ENCODE results near the gene SH3BP5L.

Gene SH3BP5L

DNA sequence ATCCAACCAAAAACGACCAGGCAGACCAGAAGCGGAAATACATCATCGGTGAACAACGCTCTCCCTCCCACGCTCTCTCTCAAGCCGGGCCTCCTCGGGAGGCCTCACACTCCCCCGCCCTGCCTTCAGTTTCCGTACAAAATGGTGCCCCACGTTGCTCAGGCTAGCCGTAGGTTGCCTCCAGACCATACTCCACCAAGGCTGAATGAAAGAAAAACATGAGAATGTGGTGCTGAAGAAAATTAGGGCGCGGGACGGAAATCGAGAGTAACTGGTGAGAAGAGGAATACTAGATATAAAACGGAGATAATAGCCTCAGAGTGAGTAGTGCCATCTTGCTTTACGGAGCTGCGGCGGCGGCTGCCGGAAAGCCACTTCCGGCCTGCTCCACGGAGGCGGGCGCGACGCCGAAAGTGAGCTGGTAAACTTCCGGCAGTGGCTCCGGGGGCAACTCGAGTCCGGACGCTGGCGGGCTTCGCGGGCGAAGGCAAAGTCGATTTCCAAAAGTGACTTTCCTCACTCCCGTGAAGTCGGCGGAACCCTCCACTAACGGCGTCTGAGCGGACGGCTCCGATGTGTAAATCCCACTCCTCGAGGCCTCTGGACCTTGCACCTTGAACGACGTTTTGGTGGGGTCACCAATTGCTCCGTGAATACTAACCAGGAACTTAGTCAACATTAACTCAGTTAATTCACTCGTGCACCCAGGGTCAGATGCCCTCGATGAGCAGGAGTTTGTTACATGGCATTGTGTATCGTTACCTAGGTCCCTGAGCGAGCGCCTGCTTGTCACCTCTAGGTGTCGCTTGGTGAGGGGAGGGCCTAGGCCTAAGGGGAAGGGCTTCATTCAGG lies at the start of gene SH3BP5L:
TSS of gene SH3BP5L (minus strand) at position 7 of the 852 bp plus-strand sequence. CDS start 980 bp downstream, outside the sequence.
- TF ChIP-seq GATA2 (IDR thresholded peaks at IDR 0.05; ENCODE audit: low read depth, low read length) (no peak), GATA3 (IDR thresholded peaks at IDR 0.05; ENCODE audit: low read depth, low read length) (no peak)

DNA sequence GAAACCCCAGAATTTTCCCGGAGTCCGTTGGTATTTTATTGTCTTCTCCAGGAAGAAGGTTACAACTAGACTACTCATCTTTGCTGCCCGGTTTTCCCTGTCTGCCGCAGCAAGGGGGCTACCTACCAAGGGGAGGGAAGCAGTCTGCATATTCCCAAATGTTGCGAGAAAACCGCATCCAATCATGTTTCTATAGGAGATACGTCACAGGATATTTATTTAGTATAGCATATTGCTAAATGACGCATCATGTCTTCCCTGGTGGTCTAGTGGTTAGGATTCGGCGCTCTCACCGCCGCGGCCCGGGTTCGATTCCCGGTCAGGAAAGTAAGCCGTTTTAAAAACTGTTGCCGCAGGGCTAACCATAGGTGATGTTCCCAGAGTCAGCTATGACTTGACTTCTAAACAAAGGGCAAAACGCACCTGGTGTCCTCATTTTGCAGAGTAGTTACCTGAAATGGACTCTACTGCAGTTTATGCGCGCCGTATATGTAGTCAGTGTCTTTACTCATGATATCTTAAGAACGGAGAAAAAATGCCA lies 48.3 kb upstream of the SH3BP5L start:
- no peak for TF ChIP-seq GATA2 (IDR thresholded peaks at IDR 0.05; ENCODE audit: low read depth, low read length)
- no peak for TF ChIP-seq GATA3 (IDR thresholded peaks at IDR 0.05; ENCODE audit: low read depth, low read length)

DNA sequence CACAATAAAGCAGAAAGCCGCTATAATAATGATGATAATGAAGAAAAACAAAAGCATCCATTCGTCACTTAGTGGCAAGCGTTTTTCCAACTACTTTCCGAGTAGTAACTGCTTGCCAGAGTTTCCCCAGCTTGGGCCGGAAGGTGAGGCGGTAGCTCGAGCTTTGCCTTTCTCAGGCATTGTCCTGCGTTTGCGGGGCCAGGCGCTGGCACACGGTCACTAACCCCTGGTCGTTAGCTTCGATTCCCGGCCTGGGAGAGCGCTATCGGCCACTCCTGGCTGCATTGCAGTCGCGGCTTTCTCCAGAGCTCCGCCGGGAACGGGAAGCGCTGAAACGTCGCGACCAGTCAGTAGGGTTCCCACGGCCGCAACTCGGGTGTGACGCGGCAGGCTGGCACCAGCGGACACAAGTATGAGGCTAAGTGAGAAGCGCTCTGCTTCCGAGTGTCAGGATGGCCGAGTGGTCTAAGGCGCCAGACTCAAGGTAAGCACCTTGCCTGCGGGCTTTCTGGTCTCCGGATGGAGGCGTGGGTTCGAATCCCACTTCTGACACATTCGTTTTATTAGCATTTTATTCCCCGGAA lies 47.8 kb upstream of the SH3BP5L start:
- TF ChIP-seq GATA3 (IDR thresholded peaks at IDR 0.05; ENCODE audit: low read depth, low read length) (no peak), GATA2 (IDR thresholded peaks at IDR 0.05; ENCODE audit: low read depth, low read length) (peak; percentile 2)

DNA sequence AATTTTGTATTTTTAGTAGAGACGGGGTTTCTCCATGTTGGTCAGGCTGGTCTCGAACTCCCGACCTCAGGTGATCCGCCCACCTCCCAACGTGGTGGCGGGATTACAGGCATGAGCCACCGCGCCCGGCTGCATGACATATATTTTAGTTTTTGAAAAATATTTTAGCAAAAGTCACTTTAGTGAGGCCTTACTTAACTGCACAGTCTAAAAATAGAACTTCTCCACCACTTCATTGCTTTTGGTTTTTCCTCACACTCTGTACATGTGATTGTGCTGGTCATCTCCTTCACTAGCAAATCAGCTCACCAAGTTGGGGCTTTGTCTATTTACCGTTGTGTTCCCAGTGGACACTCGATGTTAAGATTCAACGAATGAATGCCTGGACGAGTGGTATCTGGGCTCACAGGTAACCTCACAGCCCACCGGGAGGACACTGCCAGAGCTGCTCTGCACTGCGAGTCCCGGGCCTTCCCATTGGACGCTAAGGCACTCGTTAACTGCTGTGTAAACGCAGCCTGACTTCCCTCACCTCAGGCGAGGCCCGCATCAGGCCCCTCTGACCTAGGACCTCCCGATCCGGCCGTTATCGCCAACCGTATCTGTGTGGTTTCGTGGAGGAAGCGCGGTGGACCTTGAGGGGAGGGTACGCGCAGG lies 47.2 kb upstream of the SH3BP5L start:
- TF ChIP-seq GATA3 (IDR thresholded peaks at IDR 0.05; ENCODE audit: low read depth, low read length) (no peak), GATA2 (IDR thresholded peaks at IDR 0.05; ENCODE audit: low read depth, low read length) (peak; percentile 68)

DNA sequence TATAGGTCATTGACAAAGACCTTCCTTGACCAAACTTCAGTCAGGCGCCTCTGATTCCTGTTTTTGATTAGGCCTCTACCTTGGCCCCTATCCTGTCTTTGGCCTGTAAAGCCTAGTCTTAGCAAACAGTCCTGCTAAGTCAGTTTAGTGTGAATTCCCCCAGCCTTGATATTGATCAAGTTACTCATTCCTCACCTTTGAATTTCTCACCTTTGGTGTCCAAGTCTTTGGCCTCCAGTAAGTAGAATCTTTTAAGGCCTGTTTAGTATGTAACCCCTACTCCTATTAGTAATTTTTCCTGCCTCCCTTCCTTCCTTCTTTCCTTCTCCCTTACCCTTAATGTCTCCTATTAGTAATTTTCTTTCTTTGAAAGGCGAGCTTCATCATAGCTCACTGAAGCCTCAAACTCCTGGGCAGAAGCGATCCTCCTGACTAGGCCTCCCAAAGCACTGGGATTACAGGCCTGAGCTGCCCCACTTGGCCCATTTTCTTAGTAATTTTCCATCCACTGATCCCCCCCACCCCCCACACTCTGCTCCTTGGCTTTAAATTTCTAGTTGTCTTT lies 46.2 kb upstream of the SH3BP5L start:
- no peak for TF ChIP-seq GATA3 (IDR thresholded peaks at IDR 0.05; ENCODE audit: low read depth, low read length)
- no peak for TF ChIP-seq GATA2 (IDR thresholded peaks at IDR 0.05; ENCODE audit: low read depth, low read length)

DNA sequence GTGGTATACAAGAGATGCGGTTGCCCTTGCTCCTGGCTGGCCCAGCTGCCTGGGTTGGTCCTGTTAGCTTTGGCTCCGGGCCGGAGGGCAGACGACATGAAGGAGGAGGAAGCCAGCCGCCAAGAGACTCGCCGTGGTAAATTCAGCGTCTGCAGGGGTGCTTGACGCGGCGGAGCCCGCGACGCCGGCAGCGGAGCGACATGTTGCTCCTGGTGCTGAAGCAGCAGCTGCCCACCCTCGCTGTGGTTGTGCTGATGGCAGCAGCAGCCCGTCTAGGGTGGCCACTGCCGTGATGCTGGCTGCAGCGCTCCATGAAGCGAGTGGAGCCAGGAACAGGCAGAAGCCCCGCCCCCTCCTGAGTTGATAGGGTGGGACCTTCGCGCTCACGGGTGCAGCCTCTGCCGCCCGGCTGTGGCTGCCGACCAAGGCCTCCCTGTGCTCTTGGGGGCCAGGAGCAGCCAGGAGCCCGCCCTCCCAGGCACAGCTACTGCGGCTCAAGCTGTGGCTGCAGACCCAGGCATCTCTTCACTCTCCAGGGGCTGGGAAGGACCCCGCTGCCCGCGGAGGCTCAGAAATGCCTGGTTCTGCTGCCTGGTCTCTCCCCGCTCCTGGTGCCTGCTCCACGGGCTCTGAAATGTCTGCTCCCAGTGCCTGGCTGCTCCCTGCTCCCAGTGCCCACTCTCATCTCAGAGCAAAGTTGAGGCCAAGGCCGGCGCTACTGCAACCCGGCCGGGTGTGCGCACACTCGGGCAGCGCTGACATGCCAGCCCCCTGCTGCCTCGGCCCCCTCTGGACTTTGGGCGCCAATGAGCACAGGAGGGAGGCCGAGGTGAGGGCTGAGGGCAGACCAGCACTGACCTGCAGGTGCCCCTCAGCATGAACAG lies 37.5 kb upstream of the SH3BP5L start:
- TF ChIP-seq GATA2 (IDR thresholded peaks at IDR 0.05; ENCODE audit: low read depth, low read length) (no peak), GATA3 (IDR thresholded peaks at IDR 0.05; ENCODE audit: low read depth, low read length) (no peak)

DNA sequence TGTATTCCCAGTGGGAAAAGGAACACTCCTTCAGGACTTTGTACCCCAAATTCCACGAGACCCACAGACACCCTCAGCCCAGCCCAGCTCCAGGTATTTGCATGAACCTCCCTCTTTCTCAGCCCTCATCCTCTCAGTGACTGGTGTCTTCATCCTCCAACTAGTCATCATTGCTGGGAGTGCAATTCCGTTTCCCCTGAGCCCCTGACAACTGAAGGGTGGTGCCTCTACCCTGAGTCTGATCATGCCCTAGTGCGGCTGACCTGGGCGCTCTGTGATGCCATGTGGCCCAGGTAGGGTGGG lies 36.9 kb upstream of the SH3BP5L start:
- no peak for TF ChIP-seq GATA3 (IDR thresholded peaks at IDR 0.05; ENCODE audit: low read depth, low read length)
- TF ChIP-seq GATA2 (IDR thresholded peaks at IDR 0.05; ENCODE audit: low read depth, low read length), result no peak

DNA sequence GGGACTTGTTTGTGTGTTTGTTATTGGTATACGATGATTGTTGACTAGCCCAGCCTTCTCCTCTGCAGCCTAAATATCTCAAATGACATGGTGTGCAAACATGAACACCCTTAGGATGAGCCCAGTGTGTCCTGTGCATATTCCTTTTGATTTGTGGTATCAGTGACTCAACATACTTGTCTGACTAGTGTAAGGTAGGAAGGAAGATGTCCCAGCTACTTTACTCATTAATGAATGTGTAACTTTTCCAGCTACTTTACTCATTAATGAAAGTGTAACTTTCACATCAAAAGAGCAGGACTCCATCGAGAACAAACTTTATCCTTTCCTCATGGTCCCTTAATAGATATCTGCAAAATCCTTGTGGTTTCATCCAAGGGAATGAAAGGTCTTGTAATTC lies 35.9 kb upstream of the SH3BP5L start:
- no peak for TF ChIP-seq GATA3 (IDR thresholded peaks at IDR 0.05; ENCODE audit: low read depth, low read length)

DNA sequence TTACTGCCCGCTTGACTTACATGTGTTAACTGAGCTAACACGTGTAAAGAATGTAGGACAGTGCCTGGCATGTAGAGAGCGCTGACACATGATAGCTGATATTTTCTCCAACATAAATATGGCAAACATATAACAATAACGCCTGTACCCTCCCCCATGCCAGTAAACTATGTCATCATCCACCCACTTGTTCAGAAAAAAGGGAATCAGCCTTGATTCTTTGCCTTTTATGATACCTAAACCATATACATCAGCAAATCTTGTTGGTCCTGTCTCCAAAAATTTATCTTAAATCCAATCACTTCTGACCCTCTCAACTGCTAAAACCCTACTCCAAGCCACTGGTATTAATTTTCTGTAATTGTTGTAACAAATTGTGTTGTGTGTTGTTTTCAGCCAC lies 34.3 kb upstream of the SH3BP5L start:
- TF ChIP-seq GATA2 (IDR thresholded peaks at IDR 0.05; ENCODE audit: low read depth, low read length) (no peak), GATA3 (IDR thresholded peaks at IDR 0.05; ENCODE audit: low read depth, low read length) (no peak)

DNA sequence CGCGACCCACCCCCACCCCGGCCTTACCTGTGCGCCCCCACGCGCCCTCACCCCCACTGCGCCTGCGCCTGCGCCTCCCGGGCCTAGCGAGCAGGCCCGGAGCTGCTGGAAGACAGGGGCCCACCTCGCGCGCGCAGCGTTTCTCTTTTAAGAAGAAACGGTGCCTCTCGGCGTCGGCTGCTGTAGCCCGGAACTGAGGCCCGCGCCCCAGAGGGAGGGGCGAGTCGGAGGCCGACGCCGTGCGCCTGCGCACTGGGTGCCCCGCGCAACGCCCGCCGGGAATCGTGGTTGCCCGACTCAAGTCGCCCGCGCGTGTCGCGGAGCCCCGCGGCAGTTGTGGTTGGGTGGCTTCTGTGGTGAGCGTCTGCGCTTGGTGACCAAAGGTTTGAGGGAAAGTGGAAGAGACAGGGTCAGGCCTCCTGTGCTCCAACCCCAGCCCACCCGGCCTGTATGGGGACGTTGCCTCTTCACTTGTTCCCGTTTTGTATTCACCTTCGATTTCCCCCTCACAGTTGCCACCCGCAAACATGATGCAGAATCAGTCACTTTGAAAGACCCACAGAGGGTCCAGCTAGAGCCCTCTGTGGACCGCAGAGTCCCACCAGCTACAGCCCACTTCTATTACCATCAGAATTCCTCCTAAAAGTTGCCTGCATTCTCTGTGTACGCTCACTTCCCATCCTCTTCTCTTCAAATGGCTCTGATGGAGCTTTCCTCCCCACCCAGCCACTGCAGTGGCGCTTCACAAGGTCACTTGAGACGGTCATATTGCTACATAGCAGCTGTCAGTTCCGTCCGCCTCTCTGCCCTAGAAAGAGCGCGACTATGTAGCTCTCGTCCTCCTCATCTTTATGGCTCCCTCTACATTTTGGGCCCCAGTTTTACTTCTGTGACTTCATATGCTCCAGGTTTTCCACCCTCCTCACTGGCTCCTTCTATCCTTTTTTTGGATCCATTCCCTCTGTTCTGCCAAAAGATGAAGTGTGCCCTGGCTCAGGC lies 33.5 kb upstream of the SH3BP5L start, which contains the start of gene ZNF692:
TSS of gene ZNF692 (minus strand) at position 195 of the 999 bp plus-strand sequence. CDS start 776 bp downstream, outside the sequence.
- no peak for TF ChIP-seq GATA2 (IDR thresholded peaks at IDR 0.05; ENCODE audit: low read depth, low read length)
- no peak for TF ChIP-seq GATA3 (IDR thresholded peaks at IDR 0.05; ENCODE audit: low read depth, low read length)

DNA sequence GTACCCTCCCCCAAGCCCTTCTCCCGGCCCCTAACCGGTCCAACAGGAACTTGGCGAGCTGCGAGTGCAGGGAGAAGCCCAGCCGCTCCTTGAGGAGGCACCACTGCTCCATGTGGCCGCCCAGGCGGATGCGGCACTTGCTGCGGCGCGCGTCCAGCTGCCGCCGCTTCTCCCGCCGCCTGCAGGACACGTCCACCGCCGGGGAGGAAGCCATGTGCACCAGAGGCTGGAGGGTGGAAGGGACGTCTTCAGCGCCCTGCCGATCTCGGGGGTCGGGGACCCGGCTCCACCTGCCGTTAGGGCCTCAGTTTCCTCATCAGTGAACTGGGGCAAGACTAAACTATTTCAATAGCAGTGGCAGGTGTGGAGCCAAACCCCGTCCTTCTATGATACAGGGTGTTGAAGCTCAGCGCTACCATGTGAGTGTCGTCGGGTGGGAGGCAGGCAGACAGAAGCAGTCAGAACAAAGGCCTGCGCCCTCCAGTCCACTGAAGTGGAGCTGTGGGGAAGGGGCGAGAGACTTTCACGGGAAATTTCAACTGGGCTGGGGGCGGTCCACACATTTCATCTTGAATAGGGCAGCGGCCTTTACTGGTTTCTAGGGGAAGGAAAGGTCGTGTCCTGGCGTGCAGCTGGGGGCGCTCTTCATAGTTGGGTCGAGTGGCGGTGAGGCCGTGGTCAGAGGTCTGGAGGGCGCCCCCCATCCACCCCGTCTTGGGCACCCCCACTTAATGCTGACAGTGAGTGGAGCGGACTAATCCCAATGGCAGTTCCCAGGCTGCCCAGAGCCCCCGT lies 32.6 kb upstream of the SH3BP5L start:
- TF ChIP-seq GATA3 (IDR thresholded peaks at IDR 0.05; ENCODE audit: low read depth, low read length), result no peak
- no peak for TF ChIP-seq GATA2 (IDR thresholded peaks at IDR 0.05; ENCODE audit: low read depth, low read length)

DNA sequence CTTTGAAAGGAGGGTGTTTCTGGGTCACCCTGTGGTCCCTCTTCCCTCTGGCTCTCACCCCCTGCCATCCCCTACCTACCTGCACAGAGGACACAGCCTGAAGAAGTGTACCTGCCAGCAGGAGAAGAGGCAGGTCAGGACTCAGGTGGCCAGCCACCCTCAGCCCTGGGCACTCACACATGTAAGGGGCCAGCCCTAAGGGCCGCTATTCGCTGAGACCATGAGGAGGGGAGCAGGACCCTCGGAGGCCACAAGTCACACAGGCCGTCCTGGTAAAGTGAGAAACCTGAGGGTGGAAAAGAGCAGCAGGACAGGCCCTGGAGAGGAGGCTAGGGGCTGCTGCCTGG lies 32.0 kb upstream of the SH3BP5L start:
- no peak for TF ChIP-seq GATA2 (IDR thresholded peaks at IDR 0.05; ENCODE audit: low read depth, low read length)
- no peak for TF ChIP-seq GATA3 (IDR thresholded peaks at IDR 0.05; ENCODE audit: low read depth, low read length)

Data from SH-SY5Y (cell line).